Renal cortex interstitium (tissue), 15 donors: Measurements from ENCODE around the gene ADCY4. TPM values are rescaled to one million over a fixed set of nuclear protein-coding genes. Genes with fewer than 3 reads are reported as not detected.
"Not testable (repeated sequence)": the region's sequence is repeated elsewhere in the genome, so short reads cannot be mapped to it uniquely, and the experiment has no call there.

ENCODE experiments used
- DNase-seq, 11 donors: peaks; one replicate each; pipeline ENCODE4 v3.0.0-alpha.2; 2013; ENCODE audit warnings: low read depth in 9 of 11, low spot score in 4 of 11; ENCODE audit errors: extremely low read depth in 1 of 11
- long read RNA-seq, 16 experiments: transcript quantifications; one replicate each; lab custom pipeline, GENCODE V29; 2026
- polyA plus RNA-seq, 3 donors: library from polyadenylated mRNA; unstranded; fragments of 120-200 nt; gene quantifications; one replicate each; pipeline ENCODE4 v1.2.1, GENCODE V29; 2013; ENCODE audit not compliant: insufficient read length in 3 of 3

The ADCY4 gene
- 10 to 100 TPM; 15.7 to 25.1 (median 21.6) TPM for polyA plus RNA-seq
- long read RNA-seq, donor 1 = 0 reads
- long read RNA-seq, donor 2, partial matches to known transcripts = 0 of 2 reads
- long read RNA-seq, donor 2, other reads (novel, unspliced or antisense) = 0 of 2 reads
- long read RNA-seq, donor 3, partial matches to known transcripts = 0 of 2 reads
- long read RNA-seq, donor 3, other reads (novel, unspliced or antisense) = 0 of 2 reads
- long read RNA-seq, donor 4, partial matches to known transcripts = 0 of 3 reads
- long read RNA-seq, donor 4, other reads (novel, unspliced or antisense) = 0 of 3 reads
- long read RNA-seq, donor 5 = 0 reads
- long read RNA-seq, donor 6, partial matches to known transcripts = 0 of 4 reads
- long read RNA-seq, donor 6, other reads (novel, unspliced or antisense) = 0 of 4 reads
- long read RNA-seq, donor 7, transcript ADCY4-210 (1 exons, 846 nt) = major isoform, 5 of 9 reads
- long read RNA-seq, donor 7, partial matches to known transcripts = 0 of 9 reads
- long read RNA-seq, donor 7, other reads (novel, unspliced or antisense) = 0 of 9 reads
- long read RNA-seq, donor 8 = 0 reads
- long read RNA-seq, donor 9, partial matches to known transcripts = 0 of 1 reads
- long read RNA-seq, donor 9, other reads (novel, unspliced or antisense) = 0 of 1 reads
- long read RNA-seq, donor 10, partial matches to known transcripts = 0 of 2 reads
- long read RNA-seq, donor 10, other reads (novel, unspliced or antisense) = 0 of 2 reads
- long read RNA-seq, donor 11, partial matches to known transcripts = 0 of 1 reads
- long read RNA-seq, donor 11, other reads (novel, unspliced or antisense) = 0 of 1 reads
- long read RNA-seq, donor 12 = 0 reads
- long read RNA-seq, donor 13 = 0 reads
- long read RNA-seq, donor 14 = 0 reads
- long read RNA-seq, donor 15 = 0 reads
- long read RNA-seq, donor 16, partial matches to known transcripts = 0 of 4 reads
- long read RNA-seq, donor 16, other reads (novel, unspliced or antisense) = 0 of 4 reads

- no peak for DNase-seq
Measured at GRCh38 chr14:24334431-24335291, at the start of gene ADCY4. Gene ADCY4, minus strand, starts transcription at chr14:24335071. Its CDS starts 419 bp downstream, at chr14:24334652.

- DNase-seq = no peak
Measured at GRCh38 chr14:24384169-24384568, 49.3 kb upstream of the ADCY4 start.

GRCh38 chr14:24382064-24382371 is 47.1 kb upstream of the ADCY4 start:
- DNase-seq = no peak

- no peak for DNase-seq
Measured at GRCh38 chr14:24381363-24382063, 46.6 kb upstream of the ADCY4 start.

GRCh38 chr14:24379907-24380730 is 45.2 kb upstream of the ADCY4 start:
- DNase-seq = no peak

GRCh38 chr14:24378981-24379906 is 44.4 kb upstream of the ADCY4 start:
- no peak for DNase-seq

GRCh38 chr14:24378327-24378726 is 43.5 kb upstream of the ADCY4 start:
- DNase-seq = no peak

GRCh38 chr14:24377657-24378056 is 42.8 kb upstream of the ADCY4 start:
- no peak for DNase-seq

- DNase-seq = no peak
Measured at GRCh38 chr14:24377126-24377525, 42.3 kb upstream of the ADCY4 start.

GRCh38 chr14:24376448-24377070 is 41.7 kb upstream of the ADCY4 start:
- DNase-seq = no peak

GRCh38 chr14:24372701-24373416 is 38.0 kb upstream of the ADCY4 start:
- peak in 2 of 11 donors; percentile 43 to 44 for DNase-seq

- not testable (repeated sequence) for DNase-seq
Measured at GRCh38 chr14:24371605-24372004, 36.7 kb upstream of the ADCY4 start.

GRCh38 chr14:24370748-24371147 is 35.9 kb upstream of the ADCY4 start:
- no peak for DNase-seq

- DNase-seq = no peak
Measured at GRCh38 chr14:24369907-24370687, 35.2 kb upstream of the ADCY4 start.

- DNase-seq = no peak
Measured at GRCh38 chr14:24369463-24369862, 34.6 kb upstream of the ADCY4 start.
